Ovary (tissue), 3 donors: Measurements from ENCODE around the gene RPP30.

Experiments used
- EP300 ChIP-seq: sonication (generic); formaldehyde crosslinking; IDR thresholded peaks from one replicate; pipeline ENCODE4 v1.6.1; 2017; ENCODE audit warnings: antibody characterized with exemption
- TF ChIP-seq, protein P1 (sequence below), 3 donors: fragments of 450-650 bp in 2 of 3; fragments of 200-600 bp in 1 of 3; IDR thresholded peaks; one replicate each; pipeline versions ENCODE4 v1.5.1 to v1.8.0; 2016 to 2022; ENCODE audit warnings: antibody characterized with exemption in 3 of 3, mild to moderate bottlenecking in 1 of 3
- donor health status: DM: no; HTN: no; CAD: no.

DNA sequence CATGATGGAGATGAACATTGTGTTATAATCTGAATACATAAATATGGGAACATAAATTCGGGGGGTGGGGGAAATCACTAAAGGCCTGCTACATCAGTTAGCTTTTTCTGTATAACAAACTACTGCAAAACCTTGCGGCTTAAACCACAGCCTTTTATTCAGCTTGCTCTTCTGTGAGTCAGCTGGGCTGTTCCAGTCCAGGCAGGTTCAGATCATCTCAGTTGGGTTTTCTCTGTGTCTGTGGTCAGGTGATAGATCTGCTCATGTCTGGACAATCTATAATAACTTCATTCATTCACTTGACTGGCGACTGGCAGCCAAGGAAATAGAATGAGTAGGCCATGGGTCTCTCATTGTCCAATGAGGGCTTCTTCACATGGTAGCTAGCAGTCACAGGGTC is 37.4 kb upstream of the RPP30 start:
- TF ChIP-seq, protein P1, sequence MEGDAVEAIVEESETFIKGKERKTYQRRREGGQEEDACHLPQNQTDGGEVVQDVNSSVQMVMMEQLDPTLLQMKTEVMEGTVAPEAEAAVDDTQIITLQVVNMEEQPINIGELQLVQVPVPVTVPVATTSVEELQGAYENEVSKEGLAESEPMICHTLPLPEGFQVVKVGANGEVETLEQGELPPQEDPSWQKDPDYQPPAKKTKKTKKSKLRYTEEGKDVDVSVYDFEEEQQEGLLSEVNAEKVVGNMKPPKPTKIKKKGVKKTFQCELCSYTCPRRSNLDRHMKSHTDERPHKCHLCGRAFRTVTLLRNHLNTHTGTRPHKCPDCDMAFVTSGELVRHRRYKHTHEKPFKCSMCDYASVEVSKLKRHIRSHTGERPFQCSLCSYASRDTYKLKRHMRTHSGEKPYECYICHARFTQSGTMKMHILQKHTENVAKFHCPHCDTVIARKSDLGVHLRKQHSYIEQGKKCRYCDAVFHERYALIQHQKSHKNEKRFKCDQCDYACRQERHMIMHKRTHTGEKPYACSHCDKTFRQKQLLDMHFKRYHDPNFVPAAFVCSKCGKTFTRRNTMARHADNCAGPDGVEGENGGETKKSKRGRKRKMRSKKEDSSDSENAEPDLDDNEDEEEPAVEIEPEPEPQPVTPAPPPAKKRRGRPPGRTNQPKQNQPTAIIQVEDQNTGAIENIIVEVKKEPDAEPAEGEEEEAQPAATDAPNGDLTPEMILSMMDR (IDR thresholded peaks at IDR 0.05): no peak
- no peak for TF ChIP-seq EP300
